GM12878 (cell line): Measurements from ENCODE around the gene TET2.

Source experiments
- CEBPB ChIP-seq, 2 experiments: fragments of 150-350 bp in 1 of 2; IDR thresholded peaks; 2 replicates each; pipeline ENCODE4 v1.6.1; 2012 to 2014; ENCODE audit warnings: low read depth in 2 of 2, low read length in 2 of 2, borderline replicate concordance in 1 of 2, inconsistent platforms in 1 of 2
- EGR1 ChIP-seq, 2 experiments: IDR thresholded peaks; 1 replicate in 1 of 2; 2 replicates in 1 of 2; pipeline ENCODE4 v1.6.1; 2011 to 2012; ENCODE audit warnings: low read depth in 2 of 2, low read length in 2 of 2, borderline replicate concordance in 1 of 2, mild to moderate bottlenecking in 1 of 2, moderate library complexity in 1 of 2
- EP300 ChIP-seq, 2 experiments: fragments of 150-350 bp in 1 of 2; IDR thresholded peaks; 2 replicates each; pipeline ENCODE4 v1.6.1; 2011 to 2012; ENCODE audit warnings: low read depth in 2 of 2, low read length in 2 of 2, borderline replicate concordance in 1 of 2, improper control_type of control experiment in 1 of 2, inconsistent platforms in 1 of 2; ENCODE audit not compliant: control insufficient read depth in 1 of 2
- EZH2 ChIP-seq: IDR thresholded peaks from 2 replicates; pipeline ENCODE4 v1.6.1; 2012; ENCODE audit warnings: low read depth, mild to moderate bottlenecking, control low read depth, inconsistent platforms, low read length, borderline replicate concordance; ENCODE audit not compliant: control insufficient read depth
- IKZF1 ChIP-seq: fragments of 450-650 bp; conservative IDR thresholded peaks from 2 replicates; pipeline ENCODE4 v1.6.1; 2017; ENCODE audit warnings: antibody characterized with exemption, mild to moderate bottlenecking
- MTA2 ChIP-seq: fragments of 450-650 bp; IDR thresholded peaks from 2 replicates; pipeline ENCODE4 v1.6.1; 2016; ENCODE audit warnings: low read depth, mild to moderate bottlenecking, moderate library complexity
- NFXL1 ChIP-seq: fragments of 450-650 bp; IDR thresholded peaks from 2 replicates; pipeline ENCODE4 v1.6.1; 2017; ENCODE audit warnings: antibody characterized with exemption, mild to moderate bottlenecking, borderline replicate concordance
- POLR2AphosphoS5 ChIP-seq: IDR thresholded peaks from 2 replicates; pipeline ENCODE4 v1.6.1; 2011; ENCODE audit warnings: mild to moderate bottlenecking, low read length, inconsistent platforms
- SIN3A ChIP-seq: IDR thresholded peaks from 2 replicates; pipeline ENCODE4 v1.6.1; 2012; ENCODE audit warnings: low read depth, low read length, improper control_type of control experiment
- SMC3 ChIP-seq: IDR thresholded peaks from 2 replicates; pipeline ENCODE4 v1.6.1; 2011; ENCODE audit warnings: low read length, improper control_type of control experiment, borderline replicate concordance
- STAT3 ChIP-seq: IDR thresholded peaks from 2 replicates; pipeline ENCODE4 v1.6.1; 2011; ENCODE audit warnings: low read depth, low read length, improper control_type of control experiment
- TCF12 ChIP-seq: IDR thresholded peaks from 2 replicates; pipeline ENCODE4 v1.6.1; 2011; ENCODE audit warnings: low read depth, mild to moderate bottlenecking, low read length
- ZZZ3 ChIP-seq: IDR thresholded peaks from 2 replicates; pipeline ENCODE4 v1.6.1; 2011; ENCODE audit warnings: low read depth; ENCODE audit not compliant: control insufficient read depth, insufficient read length
- TF ChIP-seq, protein P1 (sequence below), 3 experiments: IDR thresholded peaks in 2 of 3; conservative IDR thresholded peaks in 1 of 3; 2 replicates each; pipeline ENCODE4 v1.5.1; 2011; ENCODE audit warnings: low read depth in 3 of 3, low read length in 3 of 3, mild to moderate bottlenecking in 3 of 3, control low read depth in 2 of 3, moderate library complexity in 2 of 3, inconsistent platforms in 1 of 3, mixed read lengths in 1 of 3; ENCODE audit not compliant: control insufficient read depth in 2 of 3, insufficient read depth in 1 of 3; ENCODE audit errors: extremely low read depth in 1 of 3

DNA sequence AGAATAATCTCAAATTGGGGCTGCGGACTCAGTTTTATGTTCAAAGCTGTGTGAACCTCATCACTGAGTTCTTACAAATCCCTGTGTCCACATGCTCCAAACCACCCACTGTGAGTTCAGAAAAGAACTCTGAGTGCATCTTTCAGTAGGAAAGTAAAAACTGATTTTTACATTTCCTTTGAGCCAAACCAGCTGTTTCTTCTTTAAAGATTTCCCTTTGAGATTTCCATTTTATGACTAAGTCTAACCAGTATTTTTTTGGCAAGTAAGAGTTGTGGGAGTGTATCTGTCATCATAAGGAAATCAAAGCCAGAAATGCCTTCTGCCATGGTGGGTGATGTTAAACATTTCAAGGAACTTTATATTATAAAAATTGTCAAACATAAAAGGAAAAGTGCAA is 100.0 kb downstream of the TET2 start:
- TF ChIP-seq IKZF1: no peak
- no peak for TF ChIP-seq SIN3A
- TF ChIP-seq EZH2: no peak
- TF ChIP-seq, protein P1, sequence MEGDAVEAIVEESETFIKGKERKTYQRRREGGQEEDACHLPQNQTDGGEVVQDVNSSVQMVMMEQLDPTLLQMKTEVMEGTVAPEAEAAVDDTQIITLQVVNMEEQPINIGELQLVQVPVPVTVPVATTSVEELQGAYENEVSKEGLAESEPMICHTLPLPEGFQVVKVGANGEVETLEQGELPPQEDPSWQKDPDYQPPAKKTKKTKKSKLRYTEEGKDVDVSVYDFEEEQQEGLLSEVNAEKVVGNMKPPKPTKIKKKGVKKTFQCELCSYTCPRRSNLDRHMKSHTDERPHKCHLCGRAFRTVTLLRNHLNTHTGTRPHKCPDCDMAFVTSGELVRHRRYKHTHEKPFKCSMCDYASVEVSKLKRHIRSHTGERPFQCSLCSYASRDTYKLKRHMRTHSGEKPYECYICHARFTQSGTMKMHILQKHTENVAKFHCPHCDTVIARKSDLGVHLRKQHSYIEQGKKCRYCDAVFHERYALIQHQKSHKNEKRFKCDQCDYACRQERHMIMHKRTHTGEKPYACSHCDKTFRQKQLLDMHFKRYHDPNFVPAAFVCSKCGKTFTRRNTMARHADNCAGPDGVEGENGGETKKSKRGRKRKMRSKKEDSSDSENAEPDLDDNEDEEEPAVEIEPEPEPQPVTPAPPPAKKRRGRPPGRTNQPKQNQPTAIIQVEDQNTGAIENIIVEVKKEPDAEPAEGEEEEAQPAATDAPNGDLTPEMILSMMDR (IDR thresholded peaks at IDR 0.05 in 2 of 3, conservative IDR thresholded peaks at IDR 0.05 in 1 of 3; ENCODE audit: control insufficient read depth in 2 of 3, extremely low read depth in 1 of 3, insufficient read depth in 1 of 3, low read depth in 3 of 3, low read length in 3 of 3): no peak
- no peak for TF ChIP-seq SMC3
- TF ChIP-seq MTA2: no peak
- TF ChIP-seq EP300 (IDR thresholded peaks at IDR 0.05; ENCODE audit: borderline replicate concordance in 1 of 2, control insufficient read depth in 1 of 2, low read depth in 2 of 2, low read length in 2 of 2): no peak
- TF ChIP-seq TCF12: no peak
- no peak for TF ChIP-seq CEBPB (IDR thresholded peaks at IDR 0.05; ENCODE audit: borderline replicate concordance in 1 of 2, low read depth in 2 of 2, low read length in 2 of 2)
- TF ChIP-seq POLR2AphosphoS5: no peak
- TF ChIP-seq EGR1 (IDR thresholded peaks at IDR 0.05; ENCODE audit: borderline replicate concordance in 1 of 2, low read depth in 2 of 2, low read length in 2 of 2): no peak
- no peak for TF ChIP-seq NFXL1
- no peak for TF ChIP-seq ZZZ3
- TF ChIP-seq STAT3: no peak
